ENCODE measurements around the gene VASH1. TPM values are rescaled to one million over a fixed set of nuclear protein-coding genes. Genes with fewer than 3 reads are reported as not detected.

Gene VASH1
- total and polyA plus RNA-seq, 2 experiments from 2014 or later = 0.78 to 2.8 TPM

DNA sequence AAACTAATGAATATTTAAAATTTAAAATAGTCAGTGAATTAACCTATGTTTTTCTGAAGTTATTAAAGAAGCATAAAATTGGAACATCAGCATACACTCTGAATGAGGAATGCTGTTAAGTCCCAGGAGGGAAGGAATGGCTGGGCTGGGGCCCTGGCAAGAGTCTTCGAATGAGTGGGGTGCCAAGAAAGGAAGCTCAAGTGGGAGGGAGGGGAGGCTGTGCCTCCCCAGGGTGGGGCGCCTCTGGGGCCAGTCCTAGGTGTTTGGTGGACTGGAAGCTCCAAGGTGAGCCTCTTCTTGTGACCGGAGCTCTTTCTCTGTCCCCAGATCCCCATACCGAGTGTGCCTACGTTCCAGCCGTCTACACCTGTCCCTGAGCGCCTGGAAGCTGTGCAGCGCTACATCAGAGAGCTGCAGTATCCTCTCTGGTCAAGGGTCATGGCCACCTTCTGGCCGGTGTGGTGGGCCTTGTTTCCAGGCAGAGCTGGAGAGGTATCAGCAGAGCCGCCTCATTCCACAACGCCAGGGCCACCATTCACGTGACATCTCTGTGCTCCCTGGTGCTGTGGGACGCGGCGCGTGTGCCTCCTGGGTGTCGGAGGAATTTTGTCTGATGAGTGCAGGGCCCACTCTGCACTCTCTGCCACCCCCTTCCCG is 8.5 kb downstream of the VASH1 start:
- Mint-ChIP-seq H3K9me3 (0 out of 3 replicates have a peak, but pooled peaks cover 4% of the 10 kb centered on the region), H3K4me1 (peaks cover 28% of the 10 kb centered on the region), H3K4me3 (no peak overlapping the region), H3K27me3 (ENCODE audit: insufficient read depth, low read depth, poor library complexity) (peaks cover 11% of the 10 kb centered on the region), H3K36me3 (ENCODE audit: low read depth) (no peaks in the 10 kb centered on the region), H3K27ac (no peak overlapping the region)
- no peaks in the 10 kb centered on the region for H3K79me2 ChIP-seq (replicated peaks; ENCODE audit: insufficient read depth)
- TF ChIP-seq JUNB (IDR thresholded peaks at IDR 0.05; ENCODE audit: unreplicated experiment) (no peak), POLR2AphosphoS5 (IDR thresholded peaks at IDR 0.05; ENCODE audit: low read depth) (no peak), ZNF114 (CRISPR knock-in tag; IDR thresholded peaks at IDR 0.05) (no peak), EZH2 (IDR thresholded peaks at IDR 0.05; ENCODE audit: low read depth, unreplicated experiment) (no peak), EZH2phosphoT487 (IDR thresholded peaks at IDR 0.05; ENCODE audit: unreplicated experiment) (no peak)
- TF ChIP-seq, protein P1, sequence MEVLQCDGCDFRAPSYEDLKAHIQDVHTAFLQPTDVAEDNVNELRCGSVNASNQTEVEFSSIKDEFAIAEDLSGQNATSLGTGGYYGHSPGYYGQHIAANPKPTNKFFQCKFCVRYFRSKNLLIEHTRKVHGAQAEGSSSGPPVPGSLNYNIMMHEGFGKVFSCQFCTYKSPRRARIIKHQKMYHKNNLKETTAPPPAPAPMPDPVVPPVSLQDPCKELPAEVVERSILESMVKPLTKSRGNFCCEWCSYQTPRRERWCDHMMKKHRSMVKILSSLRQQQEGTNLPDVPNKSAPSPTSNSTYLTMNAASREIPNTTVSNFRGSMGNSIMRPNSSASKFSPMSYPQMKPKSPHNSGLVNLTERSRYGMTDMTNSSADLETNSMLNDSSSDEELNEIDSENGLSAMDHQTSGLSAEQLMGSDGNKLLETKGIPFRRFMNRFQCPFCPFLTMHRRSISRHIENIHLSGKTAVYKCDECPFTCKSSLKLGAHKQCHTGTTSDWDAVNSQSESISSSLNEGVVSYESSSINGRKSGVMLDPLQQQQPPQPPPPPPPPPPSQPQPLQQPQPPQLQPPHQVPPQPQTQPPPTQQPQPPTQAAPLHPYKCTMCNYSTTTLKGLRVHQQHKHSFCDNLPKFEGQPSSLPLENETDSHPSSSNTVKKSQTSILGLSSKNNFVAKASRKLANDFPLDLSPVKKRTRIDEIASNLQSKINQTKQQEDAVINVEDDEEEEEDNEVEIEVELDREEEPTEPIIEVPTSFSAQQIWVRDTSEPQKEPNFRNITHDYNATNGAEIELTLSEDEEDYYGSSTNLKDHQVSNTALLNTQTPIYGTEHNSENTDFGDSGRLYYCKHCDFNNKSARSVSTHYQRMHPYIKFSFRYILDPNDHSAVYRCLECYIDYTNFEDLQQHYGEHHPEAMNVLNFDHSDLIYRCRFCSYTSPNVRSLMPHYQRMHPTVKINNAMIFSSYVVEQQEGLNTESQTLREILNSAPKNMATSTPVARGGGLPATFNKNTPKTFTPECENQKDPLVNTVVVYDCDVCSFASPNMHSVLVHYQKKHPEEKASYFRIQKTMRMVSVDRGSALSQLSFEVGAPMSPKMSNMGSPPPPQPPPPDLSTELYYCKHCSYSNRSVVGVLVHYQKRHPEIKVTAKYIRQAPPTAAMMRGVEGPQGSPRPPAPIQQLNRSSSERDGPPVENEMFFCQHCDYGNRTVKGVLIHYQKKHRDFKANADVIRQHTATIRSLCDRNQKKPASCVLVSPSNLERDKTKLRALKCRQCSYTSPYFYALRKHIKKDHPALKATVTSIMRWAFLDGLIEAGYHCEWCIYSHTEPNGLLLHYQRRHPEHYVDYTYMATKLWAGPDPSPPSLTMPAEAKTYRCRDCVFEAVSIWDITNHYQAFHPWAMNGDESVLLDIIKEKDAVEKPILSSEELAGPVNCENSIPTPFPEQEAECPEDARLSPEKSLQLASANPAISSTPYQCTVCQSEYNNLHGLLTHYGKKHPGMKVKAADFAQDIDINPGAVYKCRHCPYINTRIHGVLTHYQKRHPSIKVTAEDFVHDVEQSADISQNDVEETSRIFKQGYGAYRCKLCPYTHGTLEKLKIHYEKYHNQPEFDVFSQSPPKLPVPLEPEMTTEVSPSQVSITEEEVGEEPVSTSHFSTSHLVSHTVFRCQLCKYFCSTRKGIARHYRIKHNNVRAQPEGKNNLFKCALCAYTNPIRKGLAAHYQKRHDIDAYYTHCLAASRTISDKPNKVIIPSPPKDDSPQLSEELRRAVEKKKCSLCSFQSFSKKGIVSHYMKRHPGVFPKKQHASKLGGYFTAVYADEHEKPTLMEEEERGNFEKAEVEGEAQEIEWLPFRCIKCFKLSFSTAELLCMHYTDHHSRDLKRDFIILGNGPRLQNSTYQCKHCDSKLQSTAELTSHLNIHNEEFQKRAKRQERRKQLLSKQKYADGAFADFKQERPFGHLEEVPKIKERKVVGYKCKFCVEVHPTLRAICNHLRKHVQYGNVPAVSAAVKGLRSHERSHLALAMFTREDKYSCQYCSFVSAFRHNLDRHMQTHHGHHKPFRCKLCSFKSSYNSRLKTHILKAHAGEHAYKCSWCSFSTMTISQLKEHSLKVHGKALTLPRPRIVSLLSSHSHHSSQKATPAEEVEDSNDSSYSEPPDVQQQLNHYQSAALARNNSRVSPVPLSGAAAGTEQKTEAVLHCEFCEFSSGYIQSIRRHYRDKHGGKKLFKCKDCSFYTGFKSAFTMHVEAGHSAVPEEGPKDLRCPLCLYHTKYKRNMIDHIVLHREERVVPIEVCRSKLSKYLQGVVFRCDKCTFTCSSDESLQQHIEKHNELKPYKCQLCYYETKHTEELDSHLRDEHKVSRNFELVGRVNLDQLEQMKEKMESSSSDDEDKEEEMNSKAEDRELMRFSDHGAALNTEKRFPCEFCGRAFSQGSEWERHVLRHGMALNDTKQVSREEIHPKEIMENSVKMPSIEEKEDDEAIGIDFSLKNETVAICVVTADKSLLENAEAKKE (CRISPR knock-in tag; IDR thresholded peaks at IDR 0.05) = no peak
- TF ChIP-seq, protein P2, sequence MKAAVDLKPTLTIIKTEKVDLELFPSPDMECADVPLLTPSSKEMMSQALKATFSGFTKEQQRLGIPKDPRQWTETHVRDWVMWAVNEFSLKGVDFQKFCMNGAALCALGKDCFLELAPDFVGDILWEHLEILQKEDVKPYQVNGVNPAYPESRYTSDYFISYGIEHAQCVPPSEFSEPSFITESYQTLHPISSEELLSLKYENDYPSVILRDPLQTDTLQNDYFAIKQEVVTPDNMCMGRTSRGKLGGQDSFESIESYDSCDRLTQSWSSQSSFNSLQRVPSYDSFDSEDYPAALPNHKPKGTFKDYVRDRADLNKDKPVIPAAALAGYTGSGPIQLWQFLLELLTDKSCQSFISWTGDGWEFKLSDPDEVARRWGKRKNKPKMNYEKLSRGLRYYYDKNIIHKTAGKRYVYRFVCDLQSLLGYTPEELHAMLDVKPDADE (IDR thresholded peaks at IDR 0.05) = no peak
- TF ChIP-seq, protein P3, sequence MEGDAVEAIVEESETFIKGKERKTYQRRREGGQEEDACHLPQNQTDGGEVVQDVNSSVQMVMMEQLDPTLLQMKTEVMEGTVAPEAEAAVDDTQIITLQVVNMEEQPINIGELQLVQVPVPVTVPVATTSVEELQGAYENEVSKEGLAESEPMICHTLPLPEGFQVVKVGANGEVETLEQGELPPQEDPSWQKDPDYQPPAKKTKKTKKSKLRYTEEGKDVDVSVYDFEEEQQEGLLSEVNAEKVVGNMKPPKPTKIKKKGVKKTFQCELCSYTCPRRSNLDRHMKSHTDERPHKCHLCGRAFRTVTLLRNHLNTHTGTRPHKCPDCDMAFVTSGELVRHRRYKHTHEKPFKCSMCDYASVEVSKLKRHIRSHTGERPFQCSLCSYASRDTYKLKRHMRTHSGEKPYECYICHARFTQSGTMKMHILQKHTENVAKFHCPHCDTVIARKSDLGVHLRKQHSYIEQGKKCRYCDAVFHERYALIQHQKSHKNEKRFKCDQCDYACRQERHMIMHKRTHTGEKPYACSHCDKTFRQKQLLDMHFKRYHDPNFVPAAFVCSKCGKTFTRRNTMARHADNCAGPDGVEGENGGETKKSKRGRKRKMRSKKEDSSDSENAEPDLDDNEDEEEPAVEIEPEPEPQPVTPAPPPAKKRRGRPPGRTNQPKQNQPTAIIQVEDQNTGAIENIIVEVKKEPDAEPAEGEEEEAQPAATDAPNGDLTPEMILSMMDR (conservative IDR thresholded peaks at IDR 0.05; ENCODE audit: low read depth in 2 of 2) = no peak
- TF ChIP-seq, protein P4, sequence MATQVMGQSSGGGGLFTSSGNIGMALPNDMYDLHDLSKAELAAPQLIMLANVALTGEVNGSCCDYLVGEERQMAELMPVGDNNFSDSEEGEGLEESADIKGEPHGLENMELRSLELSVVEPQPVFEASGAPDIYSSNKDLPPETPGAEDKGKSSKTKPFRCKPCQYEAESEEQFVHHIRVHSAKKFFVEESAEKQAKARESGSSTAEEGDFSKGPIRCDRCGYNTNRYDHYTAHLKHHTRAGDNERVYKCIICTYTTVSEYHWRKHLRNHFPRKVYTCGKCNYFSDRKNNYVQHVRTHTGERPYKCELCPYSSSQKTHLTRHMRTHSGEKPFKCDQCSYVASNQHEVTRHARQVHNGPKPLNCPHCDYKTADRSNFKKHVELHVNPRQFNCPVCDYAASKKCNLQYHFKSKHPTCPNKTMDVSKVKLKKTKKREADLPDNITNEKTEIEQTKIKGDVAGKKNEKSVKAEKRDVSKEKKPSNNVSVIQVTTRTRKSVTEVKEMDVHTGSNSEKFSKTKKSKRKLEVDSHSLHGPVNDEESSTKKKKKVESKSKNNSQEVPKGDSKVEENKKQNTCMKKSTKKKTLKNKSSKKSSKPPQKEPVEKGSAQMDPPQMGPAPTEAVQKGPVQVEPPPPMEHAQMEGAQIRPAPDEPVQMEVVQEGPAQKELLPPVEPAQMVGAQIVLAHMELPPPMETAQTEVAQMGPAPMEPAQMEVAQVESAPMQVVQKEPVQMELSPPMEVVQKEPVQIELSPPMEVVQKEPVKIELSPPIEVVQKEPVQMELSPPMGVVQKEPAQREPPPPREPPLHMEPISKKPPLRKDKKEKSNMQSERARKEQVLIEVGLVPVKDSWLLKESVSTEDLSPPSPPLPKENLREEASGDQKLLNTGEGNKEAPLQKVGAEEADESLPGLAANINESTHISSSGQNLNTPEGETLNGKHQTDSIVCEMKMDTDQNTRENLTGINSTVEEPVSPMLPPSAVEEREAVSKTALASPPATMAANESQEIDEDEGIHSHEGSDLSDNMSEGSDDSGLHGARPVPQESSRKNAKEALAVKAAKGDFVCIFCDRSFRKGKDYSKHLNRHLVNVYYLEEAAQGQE (IDR thresholded peaks at IDR 0.05; ENCODE audit: unreplicated experiment) = no peak
- no peak overlapping the region for H3K4me3 ChIP-seq
- no peaks in the 10 kb centered on the region for H3K9me2 ChIP-seq (ENCODE audit: insufficient read depth)
- no peak overlapping the region for H3K27ac ChIP-seq (ENCODE audit: low read depth)
- no peaks in the 10 kb centered on the region for H3F3A ChIP-seq (replicated peaks; ENCODE audit: low read depth)
- ATAC-seq (no peak), DNase-seq (ENCODE audit: low spot score) (no peak)
- peaks cover 6% of the 10 kb centered on the region for H3K27me3 ChIP-seq (ENCODE audit: insufficient read depth)
- no peaks in the 10 kb centered on the region for H3K36me3 ChIP-seq (ENCODE audit: insufficient read depth)
- no peak overlapping the region for H2AFZ ChIP-seq
- no peak overlapping the region for H3K4me2 ChIP-seq
- H3K4me1 ChIP-seq (ENCODE audit: insufficient read depth) = peaks cover 11% of the 10 kb centered on the region
- no peaks in the 10 kb centered on the region for H4K20me1 ChIP-seq (replicated peaks; ENCODE audit: insufficient read depth)
